GM12878 (cell line): Measurements from ENCODE around the gene PGAM2.

Source experiments
- IRF3 ChIP-seq: fragments of 450-650 bp; IDR thresholded peaks from 2 replicates; pipeline ENCODE4 v1.6.1; 2014; ENCODE audit warnings: mild to moderate bottlenecking
- RCOR1 ChIP-seq: conservative IDR thresholded peaks from 2 replicates; pipeline ENCODE4 v1.6.1; 2012; ENCODE audit warnings: low read depth, low read length, improper control_type of control experiment
- TAF1 ChIP-seq: IDR thresholded peaks from 2 replicates; pipeline ENCODE4 v1.6.1; 2011; ENCODE audit warnings: mild to moderate bottlenecking, low read depth, low read length, borderline replicate concordance

- TF ChIP-seq RCOR1 (no peak), TAF1 (no peak), IRF3 (no peak)
Measured at GRCh38 chr7:44068054-44068453, 2.7 kb upstream of the PGAM2 start.
